ENCODE data around the gene TSEN2.
"Not testable (repeated sequence)": the region's sequence is repeated elsewhere in the genome, so short reads cannot be mapped to it uniquely, and the experiment has no call there.

Gene TSEN2

GRCh38 chr3:12452361-12453330, 31.6 kb upstream of the TSEN2 start:
- DNase-seq (ENCODE audit: low read depth in 2 of 2), result no peak

- no peak for DNase-seq (ENCODE audit: low read depth in 2 of 2)
These were observed 30.0 kb upstream of the TSEN2 start for GRCh38 chr3:12454076-12454815.

GRCh38 chr3:12454816-12455121, 29.5 kb upstream of the TSEN2 start:
- DNase-seq (ENCODE audit: low read depth in 2 of 2), result no peak

GRCh38 chr3:12455740-12456139, 28.5 kb upstream of the TSEN2 start:
- DNase-seq (ENCODE audit: low read depth in 2 of 2), result no peak

GRCh38 chr3:12456441-12456840, 27.8 kb upstream of the TSEN2 start:
- DNase-seq (ENCODE audit: low read depth in 2 of 2), result no peak

GRCh38 chr3:12457380-12457779, 26.9 kb upstream of the TSEN2 start:
- not testable (repeated sequence) for DNase-seq (ENCODE audit: low read depth in 2 of 2)

- no peak for DNase-seq (ENCODE audit: low read depth in 2 of 2)
These were observed 25.4 kb upstream of the TSEN2 start for GRCh38 chr3:12458901-12459300.

GRCh38 chr3:12460127-12460526, 24.2 kb upstream of the TSEN2 start:
- no peak for DNase-seq (ENCODE audit: low read depth in 2 of 2)

- DNase-seq (ENCODE audit: low read depth in 2 of 2), result no peak
These were observed 23.1 kb upstream of the TSEN2 start for GRCh38 chr3:12461097-12461649.

GRCh38 chr3:12462159-12462947, 21.9 kb upstream of the TSEN2 start:
- DNase-seq (ENCODE audit: low read depth in 2 of 2), result no peak

- no peak for DNase-seq (ENCODE audit: low read depth in 2 of 2)
These were observed 20.6 kb upstream of the TSEN2 start for GRCh38 chr3:12463686-12464085.

- no peak for DNase-seq (ENCODE audit: low read depth in 2 of 2)
These were observed 20.1 kb upstream of the TSEN2 start for GRCh38 chr3:12464181-12464580.

GRCh38 chr3:12465151-12465835, 19.0 kb upstream of the TSEN2 start:
- no peak for DNase-seq (ENCODE audit: low read depth in 2 of 2)

- DNase-seq (ENCODE audit: low read depth in 2 of 2), result no peak
These were observed 18.4 kb upstream of the TSEN2 start for GRCh38 chr3:12465836-12466225.

GRCh38 chr3:12467746-12468145, 16.5 kb upstream of the TSEN2 start:
- DNase-seq (ENCODE audit: low read depth in 2 of 2), result no peak

- no peak for DNase-seq (ENCODE audit: low read depth in 2 of 2)
These were observed 16.0 kb upstream of the TSEN2 start for GRCh38 chr3:12468276-12468675.

GRCh38 chr3:12468757-12469156, 15.5 kb upstream of the TSEN2 start:
- DNase-seq (ENCODE audit: low read depth in 2 of 2), result no peak

- DNase-seq (ENCODE audit: low read depth in 2 of 2), result not testable (repeated sequence)
These were observed 15.1 kb upstream of the TSEN2 start for GRCh38 chr3:12469222-12469621.

GRCh38 chr3:12470111-12470510, 14.2 kb upstream of the TSEN2 start:
- no peak for DNase-seq (ENCODE audit: low read depth in 2 of 2)

GRCh38 chr3:12470680-12471079, 13.6 kb upstream of the TSEN2 start:
- DNase-seq (ENCODE audit: low read depth in 2 of 2), result no peak

GRCh38 chr3:12471241-12471640, 13.0 kb upstream of the TSEN2 start:
- peak in 1 of 2 donors; percentile 16 for DNase-seq (ENCODE audit: low read depth in 2 of 2)

All from stimulated activated CD8-positive, alpha-beta memory T cell treated with anti-CD3 and anti-CD28 coated beads, Interleukin-2, amount 100 ng/mL, for 1 hour (primary cell).